NCI-H748 (cell line): ENCODE results near the gene CUL5.
"Not testable (repeated sequence)": the region's sequence is repeated elsewhere in the genome, so short reads cannot be mapped to it uniquely, and the experiment has no call there.

Source experiments
- DNase-seq: peaks from one replicate; lab custom pipeline; 2025; ENCODE audit not compliant: unreplicated experiment; lab: John Stamatoyannopoulos, UW

CUL5 gene

GRCh38 chr11:108019870-108020540 lies 11.3 kb downstream of the CUL5 start:
- DNase-seq, result no peak

- no peak for DNase-seq
These were observed 16.8 kb downstream of the CUL5 start for GRCh38 chr11:108025387-108026080.

- no peak for DNase-seq
These were observed 18.4 kb downstream of the CUL5 start for GRCh38 chr11:108027057-108027456.

GRCh38 chr11:108028822-108029441 lies 20.2 kb downstream of the CUL5 start:
- not testable (repeated sequence) for DNase-seq

GRCh38 chr11:108031604-108032003 lies 22.9 kb downstream of the CUL5 start:
- not testable (repeated sequence) for DNase-seq

- no peak for DNase-seq
These were observed 24.1 kb downstream of the CUL5 start for GRCh38 chr11:108032800-108033199.

GRCh38 chr11:108034034-108034433 lies 25.3 kb downstream of the CUL5 start:
- no peak for DNase-seq

GRCh38 chr11:108034952-108035351 lies 26.3 kb downstream of the CUL5 start:
- no peak for DNase-seq

- DNase-seq, result no peak
These were observed 27.0 kb downstream of the CUL5 start for GRCh38 chr11:108035690-108036089.

GRCh38 chr11:108037211-108037610 lies 28.5 kb downstream of the CUL5 start:
- DNase-seq, result no peak

- DNase-seq, result no peak
These were observed 28.9 kb downstream of the CUL5 start for GRCh38 chr11:108037636-108038035.

GRCh38 chr11:108048269-108048668 lies 39.6 kb downstream of the CUL5 start:
- DNase-seq, result no peak

GRCh38 chr11:108062336-108062735 lies 53.6 kb downstream of the CUL5 start:
- DNase-seq, result no peak

GRCh38 chr11:108063410-108063809 lies 54.7 kb downstream of the CUL5 start:
- DNase-seq, result no peak

GRCh38 chr11:108069947-108070346 lies 61.2 kb downstream of the CUL5 start:
- no peak for DNase-seq

GRCh38 chr11:108084811-108085210 lies 76.1 kb downstream of the CUL5 start:
- DNase-seq, result no peak

GRCh38 chr11:108085672-108086071 lies 77.0 kb downstream of the CUL5 start:
- DNase-seq, result no peak

- DNase-seq, result no peak
These were observed 83.4 kb downstream of the CUL5 start for GRCh38 chr11:108092134-108092533.

- no peak for DNase-seq
These were observed 84.6 kb downstream of the CUL5 start for GRCh38 chr11:108093128-108093904.

GRCh38 chr11:108097179-108097578 lies 88.5 kb downstream of the CUL5 start:
- no peak for DNase-seq

- DNase-seq, result no peak
These were observed 92.5 kb downstream of the CUL5 start for GRCh38 chr11:108101090-108101775.
